Measurements from ENCODE around the gene B4GAT1.

B4GAT1 gene

GRCh38 chr11:66365711-66366619, 18.5 kb upstream of the B4GAT1 start:
- Histone ChIP-seq H3K4me1 (ENCODE audit: control insufficient read depth, insufficient read depth, low read depth, low read length) (peaks cover 20% of the 10 kb centered on the region), H2BK5ac (ENCODE audit: low read depth, low read length, poor library complexity, severe bottlenecking) (no peak overlapping the region), H2BK12ac (ENCODE audit: low read length in 2 of 2) (no peak overlapping the region), H4K91ac (ENCODE audit: low read length) (no peak overlapping the region), H3K9ac (ENCODE audit: low read length) (no peak overlapping the region), H3K27me3 (ENCODE audit: control insufficient read depth in 1 of 2, insufficient read depth in 1 of 2, low read length in 2 of 2) (peaks cover 0 to 9% of the 10 kb centered on the region in 2 experiments), H3K4me3 (ENCODE audit: insufficient read depth in 1 of 2, low read depth in 1 of 2, low read length in 2 of 2) (no peak overlapping the region), H3K18ac (ENCODE audit: low read depth in 1 of 2, low read length in 2 of 2) (no peak overlapping the region), H3K9me3 (ENCODE audit: control insufficient read depth, low read length) (no peaks in the 10 kb centered on the region), H2BK15ac (ENCODE audit: low read depth, poor library complexity, severe bottlenecking) (no peak overlapping the region), H3K36me3 (ENCODE audit: control insufficient read depth in 1 of 2, insufficient read depth in 2 of 2, low read depth in 1 of 2, low read length in 2 of 2) (peaks cover 0 to 59% of the 10 kb centered on the region in 2 experiments), H4K8ac (ENCODE audit: low read length) (peak overlapping the region; percentile 32), H3K79me1 (replicated peaks; ENCODE audit: low read length, poor library complexity, severe bottlenecking) (peaks cover 5% of the 10 kb centered on the region), H3K4ac (ENCODE audit: low read depth in 1 of 2, low read length in 2 of 2) (no peak overlapping the region), H2BK120ac (ENCODE audit: low read depth, low read length) (no peak overlapping the region), H3K14ac (ENCODE audit: low read length in 2 of 2) (no peak overlapping the region), H3K4me2 (ENCODE audit: low read length, poor library complexity, severe bottlenecking) (no peak overlapping the region), H3K23ac (ENCODE audit: low read length in 2 of 2) (no peak overlapping the region), H2AFZ (ENCODE audit: low read depth, low read length) (no peak overlapping the region), H2AK5ac (ENCODE audit: low read length, severe bottlenecking) (no peak overlapping the region), H3K27ac (ENCODE audit: low read length, poor library complexity, severe bottlenecking) (no peak overlapping the region)
- 88% methylated on average over 13 of the region's 14 CpGs for WGBS
- no peak for DNase-seq

GRCh38 chr11:66365166-66365565, 17.7 kb upstream of the B4GAT1 start:
- Histone ChIP-seq H3K79me1 (replicated peaks; ENCODE audit: low read length, poor library complexity, severe bottlenecking) (peaks cover 5% of the 10 kb centered on the region), H3K4me2 (ENCODE audit: low read length, poor library complexity, severe bottlenecking) (no peak overlapping the region), H4K8ac (ENCODE audit: low read length) (no peak overlapping the region), H3K4me1 (ENCODE audit: control insufficient read depth, insufficient read depth, low read depth, low read length) (peaks cover 15% of the 10 kb centered on the region), H4K91ac (ENCODE audit: low read length) (no peak overlapping the region), H2BK15ac (ENCODE audit: low read depth, poor library complexity, severe bottlenecking) (no peak overlapping the region), H3K14ac (ENCODE audit: low read length in 2 of 2) (no peak overlapping the region), H3K9ac (ENCODE audit: low read length) (no peak overlapping the region), H3K4me3 (ENCODE audit: insufficient read depth in 1 of 2, low read depth in 1 of 2, low read length in 2 of 2) (no peak overlapping the region), H3K23ac (ENCODE audit: low read length in 2 of 2) (no peak overlapping the region), H3K9me3 (ENCODE audit: control insufficient read depth, low read length) (no peaks in the 10 kb centered on the region), H2BK120ac (ENCODE audit: low read depth, low read length) (no peak overlapping the region), H3K27me3 (ENCODE audit: control insufficient read depth in 1 of 2, insufficient read depth in 1 of 2, low read length in 2 of 2) (peaks cover 0 to 9% of the 10 kb centered on the region in 2 experiments), H2BK5ac (ENCODE audit: low read depth, low read length, poor library complexity, severe bottlenecking) (no peak overlapping the region), H2BK12ac (ENCODE audit: low read length in 2 of 2) (no peak overlapping the region), H2AK5ac (ENCODE audit: low read length, severe bottlenecking) (no peak overlapping the region), H3K18ac (ENCODE audit: low read depth in 1 of 2, low read length in 2 of 2) (no peak overlapping the region), H3K27ac (ENCODE audit: low read length, poor library complexity, severe bottlenecking) (no peak overlapping the region), H3K4ac (ENCODE audit: low read depth in 1 of 2, low read length in 2 of 2) (no peak overlapping the region), H2AFZ (ENCODE audit: low read depth, low read length) (no peak overlapping the region), H3K36me3 (ENCODE audit: control insufficient read depth in 1 of 2, insufficient read depth in 2 of 2, low read depth in 1 of 2, low read length in 2 of 2) (peaks cover 0 to 59% of the 10 kb centered on the region in 2 experiments)
- WGBS = 98% methylated on average over 6 of the region's 6 CpGs
- DNase-seq = no peak

- Histone ChIP-seq H3K79me1 (replicated peaks; ENCODE audit: low read length, poor library complexity, severe bottlenecking) (peaks cover 4% of the 10 kb centered on the region), H2BK12ac (ENCODE audit: low read length in 2 of 2) (no peak overlapping the region), H2BK5ac (ENCODE audit: low read depth, low read length, poor library complexity, severe bottlenecking) (no peak overlapping the region), H4K91ac (ENCODE audit: low read length) (peak overlapping the region; percentile 2), H3K9ac (ENCODE audit: low read length) (no peak overlapping the region), H3K4me3 (ENCODE audit: insufficient read depth in 1 of 2, low read depth in 1 of 2, low read length in 2 of 2) (no peak overlapping the region), H2AFZ (ENCODE audit: low read depth, low read length) (no peak overlapping the region), H3K4me2 (ENCODE audit: low read length, poor library complexity, severe bottlenecking) (no peak overlapping the region), H3K4ac (ENCODE audit: low read depth in 1 of 2, low read length in 2 of 2) (no peak overlapping the region), H2AK5ac (ENCODE audit: low read length, severe bottlenecking) (no peak overlapping the region), H3K18ac (ENCODE audit: low read depth in 1 of 2, low read length in 2 of 2) (no peak overlapping the region), H4K8ac (ENCODE audit: low read length) (peak overlapping the region; percentile 69), H3K14ac (ENCODE audit: low read length in 2 of 2) (no peak overlapping the region), H3K4me1 (ENCODE audit: control insufficient read depth, insufficient read depth, low read depth, low read length) (peaks cover 6% of the 10 kb centered on the region), H3K23ac (ENCODE audit: low read length in 2 of 2) (no peak overlapping the region), H3K27me3 (ENCODE audit: control insufficient read depth in 1 of 2, insufficient read depth in 1 of 2, low read length in 2 of 2) (peaks cover 0 to 9% of the 10 kb centered on the region in 2 experiments), H3K27ac (ENCODE audit: low read length, poor library complexity, severe bottlenecking) (no peak overlapping the region), H2BK15ac (ENCODE audit: low read depth, poor library complexity, severe bottlenecking) (no peak overlapping the region), H3K36me3 (ENCODE audit: control insufficient read depth in 1 of 2, insufficient read depth in 2 of 2, low read depth in 1 of 2, low read length in 2 of 2) (peaks cover 0 to 53% of the 10 kb centered on the region in 2 experiments), H2BK120ac (ENCODE audit: low read depth, low read length) (no peak overlapping the region), H3K9me3 (ENCODE audit: control insufficient read depth, low read length) (no peaks in the 10 kb centered on the region)
- 86% methylated on average over 13 of the region's 15 CpGs for WGBS
- DNase-seq = no peak
Observed at GRCh38 chr11:66363805-66364535, 16.5 kb upstream of the B4GAT1 start.

- H3K79me1 ChIP-seq (replicated peaks; ENCODE audit: low read length, poor library complexity, severe bottlenecking) = no peaks in the 10 kb centered on the region
- H3K4me2 ChIP-seq (ENCODE audit: low read length, poor library complexity, severe bottlenecking) = no peak overlapping the region
- H3K9ac ChIP-seq (ENCODE audit: low read length) = no peak overlapping the region
- H2AFZ ChIP-seq (ENCODE audit: low read depth, low read length) = no peak overlapping the region
- no peak overlapping the region for H3K4ac ChIP-seq (ENCODE audit: low read depth in 1 of 2, low read length in 2 of 2)
- no peak overlapping the region for H2BK120ac ChIP-seq (ENCODE audit: low read depth, low read length)
- peaks cover 2% of the 10 kb centered on the region for H3K4me1 ChIP-seq (ENCODE audit: control insufficient read depth, insufficient read depth, low read depth, low read length)
- H2AK5ac ChIP-seq (ENCODE audit: low read length, severe bottlenecking) = no peak overlapping the region
- H3K18ac ChIP-seq (ENCODE audit: low read depth in 1 of 2, low read length in 2 of 2) = no peak overlapping the region
- no peak overlapping the region for H3K23ac ChIP-seq (ENCODE audit: low read length in 2 of 2)
- no peak overlapping the region for H3K14ac ChIP-seq (ENCODE audit: low read length in 2 of 2)
- no peak overlapping the region for H3K4me3 ChIP-seq (ENCODE audit: insufficient read depth in 1 of 2, low read depth in 1 of 2, low read length in 2 of 2)
- H3K9me3 ChIP-seq (ENCODE audit: control insufficient read depth, low read length) = no peaks in the 10 kb centered on the region
- no peak for DNase-seq
- H3K27ac ChIP-seq (ENCODE audit: low read length, poor library complexity, severe bottlenecking) = no peak overlapping the region
- no peak overlapping the region for H2BK5ac ChIP-seq (ENCODE audit: low read depth, low read length, poor library complexity, severe bottlenecking)
- no peak overlapping the region for H2BK12ac ChIP-seq (ENCODE audit: low read length in 2 of 2)
- H4K8ac ChIP-seq (ENCODE audit: low read length) = no peak overlapping the region
- 98% methylated on average over 10 of the region's 14 CpGs for WGBS
- peaks cover 0 to 45% of the 10 kb centered on the region in 2 experiments for H3K36me3 ChIP-seq (ENCODE audit: control insufficient read depth in 1 of 2, insufficient read depth in 2 of 2, low read depth in 1 of 2, low read length in 2 of 2)
- peaks cover 0 to 3% of the 10 kb centered on the region in 2 experiments for H3K27me3 ChIP-seq (ENCODE audit: control insufficient read depth in 1 of 2, insufficient read depth in 1 of 2, low read length in 2 of 2)
- no peak overlapping the region for H4K91ac ChIP-seq (ENCODE audit: low read length)
- H2BK15ac ChIP-seq (ENCODE audit: low read depth, poor library complexity, severe bottlenecking) = no peak overlapping the region
Observed at GRCh38 chr11:66363187-66363601, 15.8 kb upstream of the B4GAT1 start.

Measured in mesenchymal stem cell (in vitro differentiated cells and primary cell).